Activated CD8-positive, alpha-beta memory T cell treated with anti-CD3 and anti-CD28 coated beads for 1 hour (primary cell): ENCODE results near the gene CXCR1.
"Not testable (repeated sequence)": the region's sequence is repeated elsewhere in the genome, so short reads cannot be mapped to it uniquely, and the experiment has no call there.

ENCODE experiments used
- DNase-seq, 2 donors: peaks; one replicate each; pipeline ENCODE4 v3.0.0-alpha.2; 2020; ENCODE audit warnings: low read depth in 1 of 2; ENCODE audit errors: extremely low read depth in 1 of 2

The CXCR1 gene

DNA sequence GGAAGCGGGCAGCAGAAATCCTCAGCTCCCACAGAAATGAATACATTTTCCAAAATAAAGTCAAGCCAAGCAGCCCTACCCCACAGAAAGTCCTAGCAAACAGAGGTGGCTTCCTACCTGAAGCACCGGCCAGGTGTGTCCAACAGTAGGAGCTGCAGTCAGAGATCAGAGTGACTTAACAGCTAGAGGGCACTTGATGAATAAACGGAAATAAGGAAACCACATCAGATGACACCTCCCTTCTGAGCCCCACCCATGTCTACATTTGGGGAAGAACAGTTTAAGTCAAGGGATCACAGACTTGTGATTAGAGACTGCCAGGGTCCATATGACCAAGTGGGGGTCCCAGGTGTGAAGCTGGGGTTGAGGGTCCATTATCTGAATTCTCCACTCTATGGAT lies at the start of gene CXCR1:
Gene CXCR1, minus strand, starts transcription at position 172 of the 400 bp plus-strand sequence. CDS start 1,751 bp downstream, outside the sequence.
- peak in 1 of 2 donors; percentile 14 for DNase-seq

DNA sequence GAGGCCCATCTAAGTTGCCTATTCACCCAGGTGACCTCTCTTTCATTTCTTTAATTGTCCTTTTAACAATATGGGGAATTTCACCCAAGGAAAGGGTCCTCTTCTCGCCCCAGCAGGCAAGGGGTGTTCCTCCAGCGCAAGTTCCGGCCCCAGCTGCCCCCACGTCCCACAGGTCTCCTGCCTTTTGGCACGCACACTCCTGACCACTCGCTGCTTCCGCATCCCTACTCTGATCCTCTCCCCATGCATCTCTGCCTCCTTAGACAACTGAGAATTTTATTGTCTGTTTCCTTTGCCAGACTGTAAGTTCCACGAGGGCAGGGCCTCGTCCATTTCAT lies 49.5 kb upstream of the CXCR1 start:
- no peak for DNase-seq

DNA sequence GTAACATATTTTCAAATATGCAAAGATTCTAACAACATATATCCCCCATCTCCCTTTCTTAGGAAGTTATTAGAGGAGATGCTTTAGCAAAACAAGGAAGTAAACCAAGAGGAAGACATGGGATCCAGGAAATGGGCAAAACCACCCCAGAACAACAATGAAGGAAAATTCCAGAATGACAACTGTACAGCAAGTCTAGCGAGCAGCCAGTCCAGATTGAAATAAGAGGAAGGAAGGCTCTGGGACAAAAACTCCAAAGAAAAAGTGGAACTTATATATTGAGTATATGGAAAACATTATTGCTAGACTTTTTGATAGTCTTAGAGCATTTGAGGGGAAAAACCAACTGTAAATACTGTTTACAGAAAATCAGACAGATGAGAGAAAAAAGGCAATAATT lies 47.4 kb upstream of the CXCR1 start:
- DNase-seq = no peak

DNA sequence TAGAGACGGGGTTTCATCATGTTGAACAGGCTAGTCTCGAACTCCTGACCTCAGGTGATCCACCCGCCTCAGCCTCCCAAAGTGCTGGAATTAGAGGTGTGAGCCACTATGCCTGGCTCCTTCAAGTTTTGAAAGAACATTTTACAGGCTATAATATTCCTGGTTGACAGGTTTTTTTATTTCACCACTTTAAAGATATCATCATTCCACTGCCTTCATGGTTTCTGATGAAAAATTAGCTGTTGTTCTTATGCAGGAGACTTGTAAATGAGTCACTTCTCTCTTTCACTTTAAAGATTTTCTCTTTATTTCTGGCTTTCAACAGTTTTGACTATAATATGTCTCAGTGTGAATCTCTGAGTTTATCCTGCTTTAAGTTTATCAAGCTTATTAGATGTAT lies 42.3 kb upstream of the CXCR1 start:
- DNase-seq = no peak

DNA sequence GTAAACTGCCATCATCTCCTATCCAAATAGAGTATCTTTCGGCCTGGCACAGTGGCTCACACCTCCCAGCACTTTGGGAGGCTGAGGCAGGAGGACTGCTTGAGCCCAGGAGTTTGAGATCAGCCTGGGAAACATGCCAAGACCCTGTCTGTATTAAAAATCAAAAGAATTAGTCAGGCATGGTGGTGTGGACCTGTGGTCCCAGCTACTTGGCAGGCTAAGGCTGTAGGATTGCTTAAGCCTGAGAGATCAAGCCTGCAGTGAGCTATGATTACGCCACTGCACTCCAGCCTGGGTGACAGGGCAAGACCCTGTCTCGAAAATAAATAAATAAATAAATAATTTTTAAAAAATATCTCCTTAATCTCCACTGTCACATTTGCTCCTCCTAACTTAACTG lies 35.5 kb upstream of the CXCR1 start:
- DNase-seq = no peak

DNA sequence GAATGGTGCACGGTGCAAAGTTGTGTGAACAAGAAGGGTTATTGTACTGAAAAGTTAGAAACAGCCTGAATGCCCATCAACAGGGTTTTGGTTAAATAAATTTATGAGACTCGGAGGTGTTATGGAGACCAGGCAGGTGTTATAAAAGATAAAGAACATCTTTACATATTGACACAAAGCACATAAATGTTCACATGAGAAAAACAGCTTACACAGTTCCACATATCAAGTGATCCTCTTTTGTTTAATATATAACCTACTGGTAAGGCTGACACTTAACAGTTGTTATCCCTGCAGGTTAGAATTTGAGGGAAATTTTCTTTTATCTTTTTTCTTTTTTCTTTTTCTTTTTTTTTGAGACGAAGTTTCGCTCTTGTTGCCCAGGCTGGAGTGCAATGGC lies 30.2 kb upstream of the CXCR1 start:
- DNase-seq = no peak

DNA sequence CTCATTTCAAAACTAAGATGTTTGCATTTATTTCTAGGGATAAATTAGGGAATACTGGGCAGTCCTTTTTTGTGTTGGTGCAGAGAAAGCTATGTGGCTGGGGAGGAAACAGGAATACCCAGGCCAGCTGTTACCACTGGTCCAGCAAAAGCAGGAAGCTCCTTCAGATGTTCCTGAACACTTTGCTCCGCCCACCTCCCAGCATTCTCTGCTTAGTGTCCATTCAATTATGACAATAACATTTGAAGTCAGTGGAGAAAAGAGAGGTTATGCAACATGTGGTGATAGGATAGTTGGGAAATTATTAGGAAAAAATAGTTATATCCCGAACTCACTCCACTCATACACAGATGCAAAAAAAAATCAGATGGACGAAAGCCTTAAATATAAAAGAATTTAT lies 28.1 kb upstream of the CXCR1 start:
- DNase-seq = no peak

DNA sequence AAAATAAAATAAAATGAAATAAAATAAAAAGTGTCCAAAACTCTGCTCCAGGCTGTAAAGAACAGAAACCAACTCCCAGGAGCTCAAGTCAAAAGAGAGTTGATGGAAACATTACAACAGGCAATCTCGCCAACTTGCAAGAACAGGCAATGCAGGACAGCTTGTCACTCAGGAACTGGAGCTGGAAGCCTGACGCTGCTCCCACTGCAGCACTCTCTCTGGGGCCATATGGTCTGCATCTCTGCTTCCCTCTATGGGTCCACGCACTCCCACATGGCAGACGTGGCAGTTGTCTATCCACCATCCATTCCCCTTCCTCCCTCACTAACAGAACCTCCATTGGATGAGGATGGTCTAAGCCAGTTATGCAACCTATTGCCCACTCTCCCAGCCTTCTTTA lies 26.9 kb upstream of the CXCR1 start:
- DNase-seq = no peak

DNA sequence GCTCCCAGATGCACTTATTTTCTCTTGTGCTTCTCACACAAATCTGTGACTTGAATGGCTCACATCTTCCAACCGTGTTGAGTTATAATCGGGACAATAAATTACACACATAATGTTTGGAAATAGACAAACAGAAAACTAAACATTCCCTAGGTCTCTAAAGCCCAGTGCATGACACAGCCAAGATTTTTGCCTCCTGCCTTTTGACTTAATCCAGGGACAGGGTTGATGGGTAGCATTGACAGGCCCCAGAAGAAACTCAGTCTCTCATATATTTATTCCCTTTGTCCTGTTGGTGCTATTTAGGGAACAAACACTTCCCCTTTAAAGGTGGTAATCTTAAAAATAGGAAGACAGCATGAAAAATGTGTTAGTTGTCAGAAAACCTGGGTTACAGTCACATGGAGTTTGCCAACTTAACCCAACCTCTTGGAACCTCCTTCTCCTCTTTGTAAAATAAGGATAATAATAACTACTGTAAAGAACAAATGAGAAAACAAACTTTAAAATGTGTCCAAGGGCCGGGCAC lies 26.2 kb upstream of the CXCR1 start:
- no peak for DNase-seq

DNA sequence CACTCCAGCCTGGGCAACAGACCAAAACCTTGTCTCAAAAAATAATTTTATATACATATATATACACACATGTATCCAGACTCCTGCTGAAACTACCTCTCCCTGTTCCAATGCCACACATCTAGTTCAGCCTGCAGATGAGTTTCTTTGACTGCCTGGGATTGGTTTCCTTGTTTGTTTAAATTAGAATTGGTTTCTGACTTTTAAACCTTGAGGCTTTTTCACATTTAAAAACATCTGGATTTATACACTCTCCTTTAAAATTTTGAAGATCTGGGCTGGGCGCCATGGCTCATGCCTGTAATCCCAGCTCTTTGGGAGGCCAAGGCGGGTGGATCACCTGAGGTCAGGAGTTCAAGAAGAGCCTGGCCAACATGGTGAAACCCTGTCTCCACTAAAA lies 21.8 kb upstream of the CXCR1 start:
- no peak for DNase-seq

DNA sequence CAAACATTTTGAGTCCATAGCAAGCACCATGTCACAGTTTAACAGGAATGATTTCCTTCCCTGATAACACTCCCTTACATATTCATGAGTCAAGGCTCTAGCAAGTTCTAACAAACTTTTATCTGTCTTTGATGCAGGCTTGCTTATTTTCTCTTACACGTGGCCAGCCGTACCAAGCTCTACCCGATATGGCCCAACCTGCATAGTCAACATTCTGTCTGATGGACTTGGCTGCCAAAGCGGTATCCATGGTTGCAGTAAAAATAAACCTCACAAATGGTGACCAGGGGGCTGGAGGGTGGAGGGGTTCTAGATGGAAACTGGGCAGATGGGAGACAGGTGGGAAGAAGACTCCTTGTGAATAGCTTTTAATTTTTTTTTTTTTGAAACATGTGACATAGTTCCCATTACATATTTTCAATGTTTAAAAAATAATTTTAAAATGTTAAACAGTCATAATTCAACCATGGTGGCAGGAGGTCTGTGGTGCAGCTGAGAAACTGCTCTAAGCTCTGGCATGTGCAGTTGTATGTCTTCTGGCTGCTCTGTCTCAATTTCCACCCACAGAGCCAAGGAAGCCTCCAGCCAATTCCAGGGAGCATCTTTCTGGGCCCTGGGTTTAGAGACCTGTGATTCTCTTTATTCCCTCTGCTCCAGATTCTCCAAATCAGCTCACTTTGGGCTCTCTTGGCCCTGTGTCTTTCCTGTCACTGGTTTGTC lies 20.7 kb upstream of the CXCR1 start:
- no peak for DNase-seq

DNA sequence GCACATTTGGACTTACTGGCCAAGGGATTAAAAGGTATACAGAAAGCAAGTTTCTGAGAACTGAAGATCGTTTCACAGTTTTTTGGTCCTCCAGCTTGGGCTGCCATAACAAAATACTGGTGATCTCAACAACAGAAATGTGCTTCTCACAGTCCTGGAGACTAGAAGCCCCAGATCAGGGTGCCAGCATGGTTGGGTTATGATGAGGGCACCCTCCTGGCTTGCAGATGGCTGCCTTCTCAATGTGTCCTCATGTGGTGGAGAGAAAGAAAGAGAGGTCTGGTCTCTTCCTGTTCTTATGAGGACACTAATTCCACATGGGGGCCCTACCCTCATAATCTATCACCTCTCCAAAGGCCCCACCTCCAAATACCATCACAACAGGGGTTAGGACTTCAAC lies 20.1 kb upstream of the CXCR1 start:
- no peak for DNase-seq

DNA sequence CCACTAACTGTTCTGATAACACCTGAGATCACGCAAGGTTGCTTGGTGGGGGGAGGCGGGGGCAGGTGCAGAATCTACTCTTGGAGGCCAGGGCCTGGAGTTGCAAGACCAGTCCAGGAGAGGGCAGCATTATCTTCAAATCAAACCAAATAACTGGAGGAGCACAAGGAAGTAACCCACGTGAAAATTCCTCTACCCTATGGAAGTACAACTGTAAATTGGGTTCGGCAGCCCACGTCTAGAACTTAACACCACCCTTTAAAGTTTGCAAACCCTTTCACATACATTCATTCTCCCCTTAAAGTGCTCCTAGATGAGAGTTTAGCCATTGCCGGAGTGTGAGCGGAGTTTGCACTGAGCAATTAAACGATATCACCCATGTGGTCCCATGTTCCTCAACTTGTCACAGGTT lies 19.6 kb upstream of the CXCR1 start:
- DNase-seq = peak; percentile 31 to 38

DNA sequence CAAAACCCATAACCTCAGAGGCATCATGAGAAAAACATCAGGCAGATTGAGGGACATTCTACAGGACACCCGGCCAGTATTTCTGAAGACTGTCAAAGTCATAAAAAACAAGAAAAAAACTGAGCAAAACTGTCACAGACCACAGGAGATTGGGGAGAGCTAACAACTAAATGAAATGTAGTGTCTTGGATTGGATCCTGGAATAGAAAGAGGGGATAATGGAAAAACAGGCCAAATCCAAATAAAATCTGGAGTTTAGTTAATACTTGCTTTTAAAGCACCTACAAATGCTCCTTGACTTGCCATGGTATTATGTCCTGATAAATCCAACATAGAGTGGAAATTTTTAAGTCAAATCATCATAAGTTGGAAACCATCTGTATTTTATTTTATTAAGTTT lies 17.6 kb upstream of the CXCR1 start:
- no peak for DNase-seq

DNA sequence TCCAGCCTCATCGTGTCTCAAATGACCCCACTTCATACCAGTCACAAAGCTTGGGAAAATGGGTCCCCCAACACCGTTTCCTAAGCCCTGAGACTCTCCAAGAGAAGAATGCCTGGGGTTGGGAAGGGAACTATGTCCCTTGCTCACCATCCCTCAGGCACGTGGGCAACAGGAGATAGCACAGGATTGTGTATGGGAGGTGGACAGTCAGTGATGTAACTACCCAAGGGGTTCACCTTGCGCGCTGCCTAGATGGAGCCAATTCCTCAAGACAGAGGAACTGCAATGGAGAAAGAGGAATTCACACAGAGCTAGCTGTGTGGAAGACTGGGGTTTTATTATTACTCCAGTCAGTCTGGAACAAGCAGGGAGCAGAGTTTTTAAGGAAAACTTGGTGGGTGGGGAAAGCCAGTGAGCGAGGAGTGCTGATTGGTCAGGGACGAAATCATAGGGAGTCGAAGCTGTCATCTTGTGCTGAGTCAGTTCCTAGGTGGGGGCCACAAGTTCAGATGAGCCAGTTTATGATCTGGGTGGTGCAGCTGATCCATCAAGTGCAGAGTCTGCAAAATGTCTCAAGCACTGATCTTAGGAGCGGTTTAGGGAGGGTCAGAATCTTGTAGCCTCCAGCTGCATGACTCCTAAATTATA lies 13.8 kb upstream of the CXCR1 start:
- DNase-seq = no peak

DNA sequence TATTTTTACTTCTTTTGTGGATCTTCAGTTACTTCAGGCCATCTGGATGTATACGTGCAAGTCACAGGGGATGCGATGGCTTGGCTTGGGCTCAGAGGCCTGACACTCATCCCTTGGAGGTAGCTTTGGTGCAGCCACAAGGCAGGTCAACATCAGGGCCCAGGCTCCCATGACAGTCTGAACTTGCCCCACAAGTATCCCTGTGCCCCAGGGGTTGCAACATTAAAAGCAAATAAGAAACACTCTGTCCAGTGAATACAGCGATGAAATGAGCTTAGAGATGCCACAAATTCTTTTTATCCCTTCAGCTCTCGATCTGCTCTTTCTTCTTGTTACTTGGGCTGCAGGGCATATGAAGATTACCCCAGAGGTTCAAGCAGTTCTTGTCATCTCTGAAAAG lies 13.0 kb upstream of the CXCR1 start:
- no peak for DNase-seq

DNA sequence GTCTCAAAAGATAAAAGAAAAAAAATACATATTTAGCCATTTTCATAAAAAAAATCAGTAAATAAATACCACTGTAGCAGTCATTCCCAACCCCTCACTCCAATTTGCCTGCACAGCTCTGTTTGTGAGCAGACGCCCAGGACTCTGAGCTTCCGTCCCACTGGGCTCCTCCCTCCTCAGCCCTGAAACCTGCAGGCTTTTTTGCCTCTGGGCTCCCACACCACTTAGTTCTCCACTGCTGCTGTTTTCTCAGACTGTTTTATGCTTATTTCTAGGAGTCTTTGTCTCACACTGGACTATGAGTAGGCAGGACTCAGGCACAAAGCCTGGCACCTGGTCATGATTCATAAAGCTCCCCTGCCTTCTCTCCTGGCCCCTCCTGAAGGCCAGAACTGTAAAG lies 6.1 kb upstream of the CXCR1 start:
- no peak for DNase-seq

DNA sequence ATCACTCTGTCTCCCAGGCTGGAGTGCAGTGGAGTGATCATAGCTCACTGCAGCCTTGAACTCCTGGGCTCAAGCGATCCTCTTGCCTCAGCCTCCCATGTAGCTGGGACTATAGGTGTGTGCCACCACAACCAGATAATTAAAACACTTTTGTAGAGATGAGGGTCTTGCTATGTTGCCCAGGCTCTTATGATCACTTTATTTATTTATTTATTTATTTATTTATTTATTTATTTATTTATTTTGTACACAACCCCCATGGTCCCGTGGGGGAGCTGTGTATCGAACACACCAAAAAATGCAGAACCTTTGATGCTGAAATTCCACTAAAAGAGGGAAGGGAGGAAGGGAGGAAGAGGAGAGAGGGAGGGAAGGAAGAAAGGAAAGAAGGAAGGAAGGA lies 5.0 kb upstream of the CXCR1 start:
- not testable (repeated sequence) for DNase-seq

DNA sequence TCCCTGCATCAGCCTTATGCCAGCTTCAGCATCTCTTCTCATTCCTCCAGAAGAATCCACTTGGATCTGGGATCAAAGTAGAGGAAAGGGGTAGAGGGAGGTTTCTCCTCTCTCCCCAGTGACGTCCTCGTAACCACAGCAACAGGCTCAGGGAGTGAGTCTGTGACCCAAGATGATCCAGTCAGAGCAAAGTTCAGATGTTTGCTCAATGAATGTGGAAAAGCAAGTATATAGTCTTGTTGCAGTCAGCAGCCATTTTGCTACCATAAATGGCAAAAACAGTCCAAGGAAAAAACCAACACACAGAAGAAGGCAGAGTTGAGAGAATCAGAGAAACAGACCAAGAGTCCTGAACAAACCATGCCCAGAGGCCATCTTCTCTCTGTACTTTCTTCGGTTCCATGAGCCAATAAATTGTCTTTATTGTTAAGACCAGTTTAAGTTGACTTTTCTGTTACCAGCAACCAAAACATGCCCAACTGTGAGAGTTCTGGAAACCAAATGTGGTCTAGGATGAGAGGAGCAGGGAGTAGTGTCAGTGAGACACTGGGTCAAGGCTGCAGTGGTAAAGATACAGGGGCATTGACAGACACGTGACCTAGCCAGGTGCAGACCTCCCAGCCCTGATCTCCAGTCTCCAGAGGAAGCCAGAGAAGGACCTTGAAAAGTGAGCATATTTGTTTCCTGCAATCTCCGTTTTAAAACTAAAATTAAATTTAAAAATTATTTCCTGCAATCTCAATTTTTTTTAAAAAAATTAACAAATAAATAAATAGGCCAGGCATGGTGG lies 3.2 kb upstream of the CXCR1 start:
- no peak for DNase-seq

DNA sequence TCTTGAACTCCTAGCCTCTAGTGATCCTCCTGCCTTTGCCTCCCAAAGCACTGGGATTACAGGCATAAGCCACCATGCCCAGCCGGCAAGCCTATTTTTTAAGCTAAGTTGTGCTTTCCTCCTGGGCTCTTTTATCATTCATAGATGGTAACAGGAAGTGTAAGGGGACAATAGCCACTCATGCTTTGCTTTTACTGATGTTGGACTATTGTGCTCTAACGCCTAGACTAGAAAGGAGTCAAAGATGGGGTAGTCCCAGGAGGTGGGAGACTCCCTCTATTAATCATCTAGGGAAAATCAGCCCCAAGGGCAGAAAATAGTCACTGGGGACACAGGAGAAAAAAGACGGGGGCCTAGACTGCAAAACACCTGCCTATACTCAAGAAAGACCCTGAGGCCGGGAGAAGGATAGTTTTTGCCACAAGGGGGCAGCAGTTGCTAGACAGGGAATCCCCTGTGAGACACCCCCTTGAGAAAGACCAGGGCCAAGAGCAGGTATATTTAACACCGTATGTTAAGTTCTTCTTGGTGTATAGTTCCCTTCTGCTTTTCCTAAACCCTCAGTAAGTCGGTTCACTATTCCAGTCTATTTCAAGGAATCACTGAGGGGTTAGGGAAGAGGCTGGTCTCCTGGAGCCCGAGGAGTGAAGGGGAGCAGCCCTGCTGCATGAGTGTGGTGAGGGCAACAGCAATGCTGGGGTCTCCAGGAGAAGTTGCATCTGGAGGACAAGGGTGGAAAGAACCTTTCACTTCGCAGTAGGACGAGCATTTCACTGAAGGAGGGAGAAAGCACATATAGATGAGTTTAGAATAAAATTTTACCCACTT lies 2.1 kb upstream of the CXCR1 start:
- DNase-seq = peak; percentile 52 to 58

DNA sequence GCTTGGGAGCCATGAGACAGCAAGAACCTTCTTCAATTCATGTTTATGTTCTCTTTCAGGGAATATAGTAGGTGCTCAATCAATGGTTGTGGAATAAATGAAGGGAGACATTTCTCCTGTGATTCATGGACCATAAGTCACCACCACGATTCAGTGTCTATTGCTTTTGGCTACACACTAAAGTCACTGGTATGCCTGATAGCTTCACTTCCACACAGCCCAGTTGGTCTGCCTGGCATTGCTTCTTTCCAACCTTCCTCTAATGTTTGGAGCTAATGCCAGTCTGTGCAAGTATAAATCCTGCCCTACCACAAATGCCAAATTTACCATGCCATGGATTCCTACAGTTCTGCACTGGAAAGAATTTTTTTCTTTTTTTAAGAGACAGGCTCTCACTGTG lies 1.3 kb upstream of the CXCR1 start:
- DNase-seq = no peak
